HL-60 (cell line): Measurements from ENCODE around the gene BOK.

Experiments used
- CTCF ChIP-seq: IDR thresholded peaks from one replicate; pipeline ENCODE4 v1.5.1; 2011; ENCODE audit warnings: low read length, control low read depth, inconsistent platforms; ENCODE audit not compliant: insufficient read depth
- POLR2AphosphoS5 ChIP-seq: IDR thresholded peaks from 2 replicates; pipeline ENCODE4 v1.6.1; 2012; ENCODE audit warnings: low read depth
- SPI1 ChIP-seq: IDR thresholded peaks from 2 replicates; pipeline ENCODE4 v1.6.1; 2012; ENCODE audit warnings: low read depth, mild to moderate bottlenecking, borderline replicate concordance

GRCh38 chr2:241562269-241562891, 3.8 kb downstream of the BOK start:
- TF ChIP-seq CTCF (no peak), SPI1 (no peak), POLR2AphosphoS5 (no peak)
